SU-DHL-6 (cell line): ENCODE results near the gene C3orf18.
"Not testable (repeated sequence)": the region's sequence is repeated elsewhere in the genome, so short reads cannot be mapped to it uniquely, and the experiment has no call there.

Experiments
- H2AFZ ChIP-seq: fragments of 200-600 bp; sonication (generic); 2 replicates; pipeline ENCODE4 v1.6.1; 2014; ENCODE audit warnings: low read depth, mild to moderate bottlenecking, moderate library complexity, mixed read lengths, antibody characterized with exemption, low read length; ENCODE audit not compliant: severe bottlenecking
- H3F3A ChIP-seq: fragments of 200-600 bp; shearing (Covaris generic); 2 replicates; pipeline ENCODE4 v1.6.0; 2016; ENCODE audit warnings: antibody characterized with exemption, mild to moderate bottlenecking; ENCODE audit not compliant: insufficient read depth
- H3K27ac ChIP-seq: fragments of 200-600 bp; sonication (generic); 2 replicates; pipeline ENCODE4 v1.5.1; 2016; ENCODE audit warnings: low read depth, mild to moderate bottlenecking, low read length, moderate library complexity, mixed read lengths
- H3K27me3 ChIP-seq: fragments of 200-600 bp; sonication (generic), shearing (Covaris generic); 2 replicates; pipeline ENCODE4 v1.6.0; 2014; ENCODE audit warnings: mild to moderate bottlenecking, low read length
- H3K36me3 ChIP-seq: fragments of 200-600 bp; sonication (generic); 2 replicates; pipeline ENCODE4 v1.6.1; 2014; ENCODE audit warnings: mild to moderate bottlenecking, low read length, mixed read lengths
- H3K4me2 ChIP-seq: fragments of 300-600, 200-600 bp; shearing (Covaris generic), sonication (generic); 2 replicates; pipeline ENCODE4 v1.6.0; 2014; ENCODE audit warnings: low read length, low read depth, mild to moderate bottlenecking; ENCODE audit not compliant: poor library complexity, severe bottlenecking
- H3K4me3 ChIP-seq: fragments of 200-600 bp; sonication (generic); 2 replicates; pipeline ENCODE4 v1.5.1; 2014; ENCODE audit warnings: antibody characterized with exemption, low read length, mild to moderate bottlenecking, mixed read lengths; ENCODE audit not compliant: insufficient read depth, poor library complexity, severe bottlenecking
- H3K79me2 ChIP-seq: fragments of 200-600 bp; sonication (generic); 2 replicates; pipeline ENCODE4 v1.6.1; 2014; ENCODE audit warnings: mild to moderate bottlenecking, low read length, moderate library complexity; ENCODE audit not compliant: insufficient read depth
- H3K9ac ChIP-seq: fragments of 200-600 bp; sonication (generic); 2 replicates; pipeline ENCODE4 v1.7.0; 2014; ENCODE audit warnings: mild to moderate bottlenecking, low read length
- H3K9me2 ChIP-seq: fragments of 200-600 bp; sonication (generic); replicated peaks from 2 replicates; pipeline ENCODE4 v1.6.1; 2014; ENCODE audit warnings: low read length; ENCODE audit not compliant: insufficient read depth
- H3K9me3 ChIP-seq: fragments of 200-600 bp; sonication (generic); 2 replicates; pipeline ENCODE4 v1.6.1; 2014; ENCODE audit warnings: low read length, mixed read lengths; ENCODE audit not compliant: insufficient read depth
- H4K20me1 ChIP-seq: fragments of 200-600 bp; sonication (generic); 2 replicates; pipeline ENCODE4 v1.6.1; 2014; ENCODE audit warnings: low read depth, mild to moderate bottlenecking, antibody characterized with exemption, low read length, moderate library complexity, mixed read lengths
- EZH2phosphoT487 ChIP-seq: fragments of 200-600 bp; sonication (generic), shearing (Covaris generic); conservative IDR thresholded peaks from 2 replicates; pipeline ENCODE4 v1.6.1; 2018; ENCODE audit warnings: mild to moderate bottlenecking, antibody characterized with exemption, low read length, moderate library complexity, mixed read lengths
- TF ChIP-seq, protein P1 (sequence below): fragments of 200-600 bp; sonication (generic); IDR thresholded peaks from one replicate; pipeline ENCODE4 v1.5.1; 2017; ENCODE audit warnings: antibody characterized with exemption, mild to moderate bottlenecking, low read length, moderate library complexity; ENCODE audit not compliant: insufficient read depth, poor library complexity, severe bottlenecking

The C3orf18 gene

DNA sequence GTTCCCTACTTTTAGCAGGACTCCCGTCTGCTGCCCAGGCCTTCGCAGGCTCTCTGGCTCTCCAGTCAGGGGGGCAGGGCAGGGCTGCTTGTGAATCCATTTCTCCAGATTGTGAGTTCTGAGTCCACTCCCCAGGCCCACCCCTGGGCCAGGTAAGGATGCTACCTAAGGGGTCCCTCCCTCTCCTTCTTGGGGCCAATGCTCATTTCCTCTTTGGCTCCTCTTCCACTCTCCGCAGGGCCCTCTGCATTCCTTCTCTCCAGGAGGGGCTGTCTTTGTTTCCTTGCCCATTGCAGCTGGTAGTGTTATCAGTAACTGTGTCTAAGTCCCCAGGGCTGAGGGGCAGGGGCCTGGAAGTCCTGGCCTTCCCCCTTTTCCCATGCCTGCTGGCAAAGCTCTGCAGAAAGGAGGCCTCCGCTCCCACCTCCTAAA, 51.1 kb downstream of the C3orf18 start:
- H3K4me2 ChIP-seq, result no peak overlapping the region
- no peak for TF ChIP-seq EZH2phosphoT487
- TF ChIP-seq, protein P1, sequence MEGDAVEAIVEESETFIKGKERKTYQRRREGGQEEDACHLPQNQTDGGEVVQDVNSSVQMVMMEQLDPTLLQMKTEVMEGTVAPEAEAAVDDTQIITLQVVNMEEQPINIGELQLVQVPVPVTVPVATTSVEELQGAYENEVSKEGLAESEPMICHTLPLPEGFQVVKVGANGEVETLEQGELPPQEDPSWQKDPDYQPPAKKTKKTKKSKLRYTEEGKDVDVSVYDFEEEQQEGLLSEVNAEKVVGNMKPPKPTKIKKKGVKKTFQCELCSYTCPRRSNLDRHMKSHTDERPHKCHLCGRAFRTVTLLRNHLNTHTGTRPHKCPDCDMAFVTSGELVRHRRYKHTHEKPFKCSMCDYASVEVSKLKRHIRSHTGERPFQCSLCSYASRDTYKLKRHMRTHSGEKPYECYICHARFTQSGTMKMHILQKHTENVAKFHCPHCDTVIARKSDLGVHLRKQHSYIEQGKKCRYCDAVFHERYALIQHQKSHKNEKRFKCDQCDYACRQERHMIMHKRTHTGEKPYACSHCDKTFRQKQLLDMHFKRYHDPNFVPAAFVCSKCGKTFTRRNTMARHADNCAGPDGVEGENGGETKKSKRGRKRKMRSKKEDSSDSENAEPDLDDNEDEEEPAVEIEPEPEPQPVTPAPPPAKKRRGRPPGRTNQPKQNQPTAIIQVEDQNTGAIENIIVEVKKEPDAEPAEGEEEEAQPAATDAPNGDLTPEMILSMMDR, result no peak
- no peaks in the 10 kb centered on the region for H3K36me3 ChIP-seq
- no peak overlapping the region for H3K27ac ChIP-seq
- no peaks in the 10 kb centered on the region for H4K20me1 ChIP-seq
- H3K9me3 ChIP-seq, result no peaks in the 10 kb centered on the region
- no peaks in the 10 kb centered on the region for H3F3A ChIP-seq
- H3K4me3 ChIP-seq, result no peak overlapping the region
- H3K9ac ChIP-seq, result no peak overlapping the region
- H3K27me3 ChIP-seq, result no peaks in the 10 kb centered on the region
- H3K79me2 ChIP-seq, result no peaks in the 10 kb centered on the region
- no peak overlapping the region for H2AFZ ChIP-seq
- no peaks in the 10 kb centered on the region for H3K9me2 ChIP-seq

DNA sequence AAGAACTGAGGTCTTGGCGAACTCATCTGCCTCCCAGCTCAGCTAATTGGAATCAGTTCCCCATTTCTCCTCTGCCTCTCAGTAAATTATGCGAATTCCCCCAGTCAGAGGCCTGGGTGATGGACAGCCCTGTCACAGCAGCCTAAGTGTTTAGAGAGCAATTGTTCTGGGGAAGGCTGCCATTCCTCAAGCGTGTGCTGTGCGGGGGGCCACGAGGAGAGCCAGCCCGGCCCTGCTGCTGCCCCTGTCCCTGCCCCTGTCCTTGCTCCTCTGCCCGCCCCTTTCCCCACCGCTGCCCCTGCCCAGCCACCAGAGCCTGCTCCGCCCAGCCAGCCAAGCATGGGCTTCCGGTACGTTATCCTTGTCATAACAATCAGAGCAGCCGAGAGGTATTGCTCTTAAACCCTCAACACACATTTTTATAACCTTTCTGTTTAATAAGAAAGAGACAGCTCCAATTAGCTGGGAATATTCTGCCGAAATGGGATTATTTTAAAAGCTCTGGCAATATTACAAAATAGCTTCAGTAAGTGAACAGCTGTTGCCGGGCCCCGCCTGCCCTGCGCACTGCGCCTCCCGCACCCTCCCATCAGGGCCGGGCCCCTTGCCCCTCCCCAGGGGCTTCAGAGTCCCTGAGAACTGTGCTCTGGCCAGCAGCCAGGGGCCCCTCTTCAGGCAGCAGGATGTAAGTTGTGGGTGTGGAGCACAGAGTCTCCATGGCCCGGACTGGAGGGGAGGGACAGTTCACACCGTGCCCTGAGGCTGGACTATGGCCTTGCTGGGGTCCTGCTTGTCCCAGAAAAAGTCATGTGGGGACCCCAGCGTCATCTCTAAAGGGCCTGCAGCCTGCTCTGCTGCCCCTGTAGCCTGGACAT, 51.7 kb downstream of the C3orf18 start:
- Histone ChIP-seq H3K27ac (no peak overlapping the region), H4K20me1 (no peaks in the 10 kb centered on the region), H3K9me3 (no peaks in the 10 kb centered on the region), H3K9me2 (no peaks in the 10 kb centered on the region), H3K4me2 (no peak overlapping the region), H3K79me2 (no peaks in the 10 kb centered on the region), H3K9ac (no peak overlapping the region), H3K36me3 (no peaks in the 10 kb centered on the region), H3K4me3 (no peak overlapping the region), H2AFZ (no peak overlapping the region), H3F3A (no peaks in the 10 kb centered on the region), H3K27me3 (no peaks in the 10 kb centered on the region)
- TF ChIP-seq, protein P1, result no peak
- no peak for TF ChIP-seq EZH2phosphoT487

DNA sequence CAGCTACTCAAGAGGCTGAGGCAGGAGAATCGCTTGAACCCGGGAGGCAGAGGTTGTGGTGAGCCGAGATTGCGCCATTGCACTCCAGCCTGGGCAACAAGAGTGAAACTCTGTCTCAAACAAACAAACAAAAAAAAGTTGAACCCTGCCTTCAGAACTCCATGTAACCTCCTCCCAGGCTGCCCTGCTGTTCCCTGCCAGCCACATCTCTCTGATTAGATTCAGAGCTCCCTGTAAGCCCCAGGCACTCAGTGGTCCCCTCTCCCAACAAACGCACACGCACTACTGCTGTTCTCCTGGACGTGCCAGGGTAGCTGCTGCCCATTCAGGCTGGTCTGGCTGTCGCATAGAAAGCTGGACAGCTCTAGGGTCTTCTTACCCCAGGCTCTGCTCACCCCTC, 54.6 kb downstream of the C3orf18 start:
- not testable (repeated sequence) for H3K27ac ChIP-seq, H3K4me3 ChIP-seq, H3F3A ChIP-seq, H3K9ac ChIP-seq, H3K9me2 ChIP-seq, H3K79me2 ChIP-seq, H2AFZ ChIP-seq, H3K36me3 ChIP-seq, H3K9me3 ChIP-seq, H4K20me1 ChIP-seq, H3K4me2 ChIP-seq, H3K27me3 ChIP-seq

DNA sequence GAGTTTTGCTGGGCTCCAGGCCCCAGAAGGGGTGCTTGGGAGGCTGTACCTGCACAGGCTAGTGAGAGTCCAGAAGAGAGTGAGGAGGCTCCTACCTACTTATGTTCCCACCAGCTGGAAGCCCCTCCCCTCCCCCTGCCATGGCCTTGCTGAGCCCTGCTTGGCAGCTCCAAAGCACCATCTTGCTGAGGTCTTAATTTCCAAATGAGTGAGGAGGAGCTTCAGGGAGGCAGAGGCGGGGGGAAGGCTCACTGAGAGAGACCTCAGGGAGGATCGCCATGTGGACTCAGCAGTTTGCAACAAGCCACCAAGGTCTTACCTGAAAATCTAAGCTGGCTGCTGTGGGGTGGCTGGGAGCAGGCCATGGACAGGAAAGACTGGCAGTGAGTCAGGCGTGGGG, 55.4 kb downstream of the C3orf18 start:
- Histone ChIP-seq H3K27ac (no peak overlapping the region), H3K4me2 (no peak overlapping the region), H3K9me2 (no peaks in the 10 kb centered on the region), H3K36me3 (no peaks in the 10 kb centered on the region), H3K9ac (no peak overlapping the region), H3K9me3 (no peaks in the 10 kb centered on the region), H2AFZ (no peak overlapping the region), H3K4me3 (no peak overlapping the region), H3K79me2 (no peaks in the 10 kb centered on the region), H4K20me1 (no peaks in the 10 kb centered on the region), H3K27me3 (no peaks in the 10 kb centered on the region), H3F3A (no peaks in the 10 kb centered on the region)
- TF ChIP-seq, protein P1, result no peak
- no peak for TF ChIP-seq EZH2phosphoT487
